Trophoblast cell (in vitro differentiated cells and primary cell): ENCODE data around the gene DTNA.

Experiments used
- DNase-seq, 2 donors: peaks; one replicate each; pipeline ENCODE4 v3.0.0-alpha.2; 2016
- H2AFZ ChIP-seq: 2 replicates; pipeline ENCODE4 v1.6.1; 2013; ENCODE audit warnings: low read length, moderate library complexity, mild to moderate bottlenecking; ENCODE audit not compliant: insufficient read depth, poor library complexity
- H2AK5ac ChIP-seq: 2 replicates; pipeline ENCODE4 v1.6.1; 2013; ENCODE audit warnings: mild to moderate bottlenecking, low read length
- H2BK120ac ChIP-seq: 2 replicates; pipeline ENCODE4 v1.6.1; 2013; ENCODE audit warnings: low read length, mild to moderate bottlenecking, moderate library complexity; ENCODE audit not compliant: insufficient read depth, poor library complexity
- H2BK12ac ChIP-seq: 2 replicates; pipeline ENCODE4 v1.6.1; 2013; ENCODE audit warnings: mild to moderate bottlenecking, low read length, moderate library complexity
- H2BK5ac ChIP-seq: 2 replicates; pipeline ENCODE4 v1.6.1; 2013; ENCODE audit warnings: low read length, low read depth, moderate library complexity, mild to moderate bottlenecking; ENCODE audit not compliant: poor library complexity
- H3K14ac ChIP-seq: 2 replicates; pipeline ENCODE4 v1.6.1; 2013; ENCODE audit warnings: mild to moderate bottlenecking, low read length
- H3K18ac ChIP-seq: 2 replicates; pipeline ENCODE4 v1.6.1; 2013; ENCODE audit warnings: mild to moderate bottlenecking, low read length
- H3K23ac ChIP-seq: 2 replicates; pipeline ENCODE4 v1.6.1; 2013; ENCODE audit warnings: low read length
- H3K27ac ChIP-seq: 2 replicates; pipeline ENCODE4 v1.5.1; 2013; ENCODE audit warnings: low read depth, mild to moderate bottlenecking, inconsistent platforms, low read length, moderate library complexity
- H3K27me3 ChIP-seq: 2 replicates; pipeline ENCODE4 v1.6.1; 2013; ENCODE audit warnings: inconsistent platforms, mild to moderate bottlenecking, low read length, moderate library complexity; ENCODE audit not compliant: insufficient read depth
- H3K36me3 ChIP-seq, 2 experiments: 1 replicate in 1 of 2; 2 replicates in 1 of 2; pipeline ENCODE4 v1.6.1; 2013; ENCODE audit warnings: low read length in 2 of 2, mild to moderate bottlenecking in 2 of 2, moderate library complexity in 1 of 2; ENCODE audit not compliant: insufficient read depth in 2 of 2, control insufficient read depth in 1 of 2
- H3K4ac ChIP-seq: 2 replicates; pipeline ENCODE4 v1.6.1; 2013; ENCODE audit warnings: low read depth, mild to moderate bottlenecking, low read length, moderate library complexity
- H3K4me1 ChIP-seq, 2 experiments: 1 replicate in 1 of 2; 2 replicates in 1 of 2; pipeline ENCODE4 v1.6.1; 2013; ENCODE audit warnings: low read length in 2 of 2, mild to moderate bottlenecking in 2 of 2, moderate library complexity in 1 of 2; ENCODE audit not compliant: insufficient read depth in 2 of 2, control insufficient read depth in 1 of 2
- H3K4me2 ChIP-seq: 2 replicates; pipeline ENCODE4 v1.6.1; 2013; ENCODE audit warnings: inconsistent platforms, mild to moderate bottlenecking, low read length, moderate library complexity
- H3K4me3 ChIP-seq: 2 replicates; pipeline ENCODE4 v1.5.1; 2013; ENCODE audit warnings: mild to moderate bottlenecking, low read depth, low read length, inconsistent platforms
- H3K79me1 ChIP-seq: one replicate; pipeline ENCODE4 v1.6.1; 2013; ENCODE audit warnings: low read length
- H3K79me2 ChIP-seq: 2 replicates; pipeline ENCODE4 v1.6.1; 2013; ENCODE audit warnings: low read length, mild to moderate bottlenecking; ENCODE audit not compliant: control insufficient read depth, insufficient read depth, poor library complexity
- H3K9ac ChIP-seq: 2 replicates; pipeline ENCODE4 v1.6.1; 2013; ENCODE audit warnings: mild to moderate bottlenecking, low read length
- H3K9me3 ChIP-seq: 2 replicates; pipeline ENCODE4 v1.6.1; 2013; ENCODE audit warnings: low read depth, mild to moderate bottlenecking, control low read depth, inconsistent platforms, low read length; ENCODE audit not compliant: insufficient read depth
- H4K12ac ChIP-seq: 2 replicates; pipeline ENCODE4 v1.6.1; 2013; ENCODE audit warnings: low read depth, mild to moderate bottlenecking, low read length, moderate library complexity
- H4K8ac ChIP-seq: 2 replicates; pipeline ENCODE4 v1.6.1; 2013; ENCODE audit warnings: low read depth, mild to moderate bottlenecking, low read length, moderate library complexity
- H4K91ac ChIP-seq: one replicate; pipeline ENCODE4 v1.6.1; 2013; ENCODE audit warnings: low read depth, mild to moderate bottlenecking, low read length, moderate library complexity
- WGBS: extraction: QIAGEN DNeasy Blood & Tissue Kit; methylation state at CpG from one replicate; pipeline ENCODE4 v1.1.7; 2013; ENCODE audit warnings: missing lambda C conversion rate; ENCODE audit not compliant: insufficient read length, insufficient coverage; ENCODE audit errors: extremely low coverage; 5-methylcytosine and 5-hydroxymethylcytosine counted together

DTNA gene

DNA sequence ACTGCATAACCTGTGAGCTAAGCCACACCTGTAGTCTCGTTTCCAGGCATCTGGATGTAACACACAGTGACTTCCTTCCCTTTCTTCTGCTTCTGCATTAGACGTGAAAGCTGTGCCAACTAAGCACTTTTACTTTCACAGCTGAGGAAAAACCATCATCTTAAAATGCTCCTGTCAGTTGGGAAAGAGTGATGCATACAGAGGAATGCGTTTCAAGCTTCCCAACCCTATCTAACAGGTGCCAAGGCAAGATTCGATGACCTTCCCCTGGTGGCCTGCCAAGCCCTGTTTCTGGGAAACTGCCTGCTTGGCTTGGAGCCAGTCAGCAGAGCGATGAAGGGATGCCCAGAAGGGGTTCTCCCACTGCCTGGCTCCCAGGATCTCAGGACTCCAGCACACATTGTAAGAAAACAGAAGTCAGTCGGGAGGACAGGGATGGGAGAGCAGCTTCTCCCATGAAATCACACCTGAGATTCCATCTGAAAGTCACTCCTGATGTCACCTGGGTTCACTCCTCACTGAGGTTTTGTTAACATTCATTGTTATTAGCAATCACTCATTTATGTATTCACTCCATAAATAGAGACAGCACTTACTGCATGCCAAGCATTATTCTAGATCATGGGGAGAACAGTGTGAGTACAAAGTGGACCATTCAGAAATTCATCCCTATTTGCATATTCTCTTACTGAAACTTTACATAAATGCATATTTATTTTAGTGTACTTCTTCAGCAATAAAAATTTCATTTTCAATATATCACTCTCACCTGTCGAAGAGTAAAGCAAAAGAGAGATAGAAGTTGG, 64.1 kb downstream of the DTNA start:
- no peak overlapping the region for H2AK5ac ChIP-seq
- H3K79me1 ChIP-seq: no peaks in the 10 kb centered on the region
- H3K4ac ChIP-seq: no peak overlapping the region
- H3K9me3 ChIP-seq: no peaks in the 10 kb centered on the region
- no peak overlapping the region for H2BK12ac ChIP-seq
- no peak overlapping the region for H3K18ac ChIP-seq
- H3K4me2 ChIP-seq: no peak overlapping the region
- no peak overlapping the region for H2BK120ac ChIP-seq
- no peak overlapping the region for H2BK5ac ChIP-seq
- no peak overlapping the region for H3K23ac ChIP-seq
- peak in 1 of 2 donors; percentile 38 for DNase-seq
- H3K4me3 ChIP-seq: no peak overlapping the region
- H3K36me3 ChIP-seq: no peaks in the 10 kb centered on the region
- no CpG with 5 or more reads among the region's 7 CpGs for WGBS
- no peaks in the 10 kb centered on the region for H3K79me2 ChIP-seq
- no peak overlapping the region for H4K91ac ChIP-seq
- no peaks in the 10 kb centered on the region for H3K27me3 ChIP-seq
- H3K4me1 ChIP-seq: no peaks in the 10 kb centered on the region
- no peak overlapping the region for H4K12ac ChIP-seq
- H3K9ac ChIP-seq: no peak overlapping the region
- no peak overlapping the region for H3K14ac ChIP-seq
- H4K8ac ChIP-seq: no peak overlapping the region
- H2AFZ ChIP-seq: no peak overlapping the region
- H3K27ac ChIP-seq: no peak overlapping the region

DNA sequence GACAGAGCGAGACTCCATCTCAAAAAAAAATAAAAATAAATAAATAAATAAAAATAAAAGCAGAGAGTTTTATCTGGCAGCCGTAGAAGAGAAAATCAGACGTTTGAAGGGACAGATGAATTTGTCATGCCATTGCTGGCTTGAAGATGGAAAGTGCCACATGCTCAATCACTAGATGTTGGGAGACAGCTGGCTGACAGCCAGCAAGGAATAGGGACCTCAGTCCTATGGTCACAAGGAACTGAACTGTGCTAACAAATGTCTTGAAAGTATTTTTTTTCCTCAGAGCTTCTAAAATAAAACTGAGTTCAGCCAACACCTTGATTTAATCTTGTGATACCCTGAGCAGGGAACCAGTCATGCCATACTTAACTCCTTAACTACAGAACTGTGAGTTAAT, 65.4 kb downstream of the DTNA start:
- Histone ChIP-seq H3K27me3 (no peaks in the 10 kb centered on the region), H4K91ac (no peak overlapping the region), H2BK120ac (no peak overlapping the region), H3K4ac (no peak overlapping the region), H3K4me3 (no peak overlapping the region), H3K36me3 (no peaks in the 10 kb centered on the region), H4K12ac (no peak overlapping the region), H3K18ac (no peak overlapping the region), H3K79me1 (no peaks in the 10 kb centered on the region), H3K14ac (no peak overlapping the region), H3K9ac (no peak overlapping the region), H2AFZ (no peak overlapping the region), H2BK12ac (no peak overlapping the region), H3K79me2 (no peaks in the 10 kb centered on the region), H3K4me2 (no peak overlapping the region), H3K27ac (no peak overlapping the region), H3K4me1 (no peaks in the 10 kb centered on the region), H3K23ac (no peak overlapping the region), H2BK5ac (no peak overlapping the region), H3K9me3 (no peaks in the 10 kb centered on the region), H4K8ac (no peak overlapping the region), H2AK5ac (no peak overlapping the region)
- DNase-seq: no peak
- no CpG with 5 or more reads among the region's 3 CpGs for WGBS

DNA sequence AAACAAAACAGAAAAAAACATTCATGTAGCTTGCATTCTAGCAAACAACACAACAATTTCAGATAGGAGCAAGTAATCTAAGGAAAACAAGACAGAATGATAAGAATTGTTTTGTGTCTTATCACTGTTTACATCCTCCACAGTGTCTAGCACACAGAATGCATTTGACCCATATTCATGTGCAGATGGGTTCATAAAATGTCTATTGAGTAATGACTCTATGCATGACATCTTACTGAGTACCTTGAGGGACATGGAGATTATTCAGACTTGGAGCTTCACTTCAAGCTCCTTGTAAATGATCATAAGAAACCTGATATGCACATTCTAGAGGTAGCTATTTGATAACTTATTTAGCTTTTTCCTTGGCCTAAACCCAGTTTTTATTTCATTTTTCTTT, 69.0 kb downstream of the DTNA start:
- Histone ChIP-seq H3K79me1 (no peaks in the 10 kb centered on the region), H4K8ac (no peak overlapping the region), H2BK120ac (no peak overlapping the region), H3K23ac (no peak overlapping the region), H2BK12ac (no peak overlapping the region), H2BK5ac (no peak overlapping the region), H3K9me3 (no peaks in the 10 kb centered on the region), H2AK5ac (no peak overlapping the region), H3K4me3 (no peak overlapping the region), H3K18ac (no peak overlapping the region), H3K36me3 (no peaks in the 10 kb centered on the region), H3K9ac (no peak overlapping the region), H4K12ac (no peak overlapping the region), H3K79me2 (no peaks in the 10 kb centered on the region), H2AFZ (no peak overlapping the region), H3K4me2 (no peak overlapping the region), H3K4ac (no peak overlapping the region), H3K14ac (no peak overlapping the region), H3K27me3 (no peaks in the 10 kb centered on the region), H3K4me1 (no peaks in the 10 kb centered on the region), H3K27ac (no peak overlapping the region), H4K91ac (no peak overlapping the region)
- DNase-seq: peak in 1 of 2 donors; percentile 45

- peak; percentile 65 to 72 for DNase-seq
- Histone ChIP-seq H3K4ac (no peak overlapping the region), H2BK120ac (no peak overlapping the region), H4K91ac (no peak overlapping the region), H2AFZ (no peak overlapping the region), H3K4me1 (no peaks in the 10 kb centered on the region), H3K79me1 (no peaks in the 10 kb centered on the region), H4K12ac (no peak overlapping the region), H4K8ac (no peak overlapping the region), H3K23ac (no peak overlapping the region), H3K4me2 (no peak overlapping the region), H2BK5ac (no peak overlapping the region), H3K27me3 (no peaks in the 10 kb centered on the region), H3K4me3 (no peak overlapping the region), H3K79me2 (no peaks in the 10 kb centered on the region), H3K9me3 (no peaks in the 10 kb centered on the region), H2BK12ac (no peak overlapping the region), H3K36me3 (no peaks in the 10 kb centered on the region), H2AK5ac (no peak overlapping the region), H3K9ac (no peak overlapping the region), H3K14ac (no peak overlapping the region), H3K27ac (no peak overlapping the region), H3K18ac (no peak overlapping the region)
- WGBS: no CpG with 5 or more reads among the region's 2 CpGs
Observed at GRCh38 chr18:34780856-34781255, 70.8 kb downstream of the DTNA start.
